Glutamatergic neuron (in vitro differentiated cells): ENCODE data around the gene FRAS1. TPM values are rescaled to one million over a fixed set of nuclear protein-coding genes. Genes with fewer than 3 reads are reported as not detected.

ENCODE experiments used
- DNase-seq: peaks from one replicate; pipeline ENCODE4 v3.0.0; 2022
- H3K27ac Mint-ChIP-seq: one replicate; pipeline ENCODE4 v1.8.0; 2020; ENCODE audit warnings: mild to moderate bottlenecking, mixed read lengths, inconsistent platforms; ENCODE audit not compliant: unreplicated experiment
- H3K27me3 Mint-ChIP-seq: one replicate; pipeline ENCODE4 v1.8.0; 2020; ENCODE audit warnings: mild to moderate bottlenecking, moderate library complexity, mixed read lengths, inconsistent platforms; ENCODE audit not compliant: unreplicated experiment
- H3K36me3 Mint-ChIP-seq: one replicate; pipeline ENCODE4 v1.8.0; 2020; ENCODE audit warnings: mild to moderate bottlenecking, mixed read lengths, inconsistent platforms; ENCODE audit not compliant: unreplicated experiment
- H3K4me1 Mint-ChIP-seq: one replicate; pipeline ENCODE4 v1.8.0; 2020; ENCODE audit warnings: mild to moderate bottlenecking, low read depth, mixed read lengths, inconsistent platforms; ENCODE audit not compliant: unreplicated experiment
- H3K4me3 Mint-ChIP-seq: one replicate; pipeline ENCODE4 v1.8.0; 2020; ENCODE audit warnings: mild to moderate bottlenecking, mixed read lengths, inconsistent platforms; ENCODE audit not compliant: unreplicated experiment
- H3K9me3 Mint-ChIP-seq: one replicate; pipeline ENCODE4 v1.8.0; 2020; ENCODE audit warnings: mild to moderate bottlenecking, moderate library complexity, mixed read lengths, inconsistent platforms; ENCODE audit not compliant: unreplicated experiment
- CTCF ChIP-seq: fragments of 200-600 bp; sonication (generic); IDR thresholded peaks from one replicate; pipeline ENCODE4 v1.5.0; 2021; ENCODE audit not compliant: partially characterized antibody, unreplicated experiment
- total RNA-seq: library from RNA; stranded (reverse); fragmentation: NEBNext Ultra II Directional; extraction: Animal tissue kit (Norgen Biotek cat#: 25700); gene quantifications from one replicate; pipeline ENCODE4 v1.2.1, GENCODE V29; 2021; ENCODE audit not compliant: unreplicated experiment

FRAS1 gene
- total RNA-seq, 1 donor from 2014 or later, result 18.7 TPM

GRCh38 chr4:78070731-78071282, 13.7 kb downstream of the FRAS1 start:
- peaks cover 2% of the 10 kb centered on the region for H3K27me3 Mint-ChIP-seq
- no peak for DNase-seq
- H3K9me3 Mint-ChIP-seq, result peaks cover 2% of the 10 kb centered on the region
- no peak overlapping the region for H3K27ac Mint-ChIP-seq
- peaks cover 11% of the 10 kb centered on the region for H3K4me1 Mint-ChIP-seq
- no peak overlapping the region for H3K4me3 Mint-ChIP-seq
- no peaks in the 10 kb centered on the region for H3K36me3 Mint-ChIP-seq
- no peak for TF ChIP-seq CTCF

DNA sequence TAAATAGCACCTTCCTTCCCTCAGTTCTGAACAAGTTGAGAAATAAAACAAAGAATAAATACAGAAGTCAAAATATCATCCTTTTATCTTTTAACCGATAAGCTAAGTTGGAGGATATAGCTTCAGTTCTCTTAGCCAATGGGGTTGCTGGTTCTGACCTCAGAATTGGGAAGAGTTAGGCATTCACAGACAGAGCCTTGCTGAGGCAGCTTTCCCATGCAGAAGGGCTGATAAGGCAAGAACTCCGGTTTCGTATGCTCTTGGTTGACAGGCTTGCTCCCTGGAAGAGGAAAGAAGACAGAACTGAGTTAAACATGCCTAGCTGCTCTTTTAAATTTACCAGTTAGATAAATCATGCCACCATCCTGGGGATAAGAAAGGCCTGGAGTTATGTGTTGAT, 17.6 kb downstream of the FRAS1 start:
- no peak for DNase-seq
- H3K36me3 Mint-ChIP-seq, result no peaks in the 10 kb centered on the region
- peaks cover 21% of the 10 kb centered on the region for H3K4me1 Mint-ChIP-seq
- H3K27me3 Mint-ChIP-seq, result peaks cover 5% of the 10 kb centered on the region
- no peak overlapping the region for H3K27ac Mint-ChIP-seq
- peaks cover 4% of the 10 kb centered on the region for H3K9me3 Mint-ChIP-seq
- no peak overlapping the region for H3K4me3 Mint-ChIP-seq
- no peak for TF ChIP-seq CTCF

- DNase-seq, result no peak
- peaks cover 10% of the 10 kb centered on the region for H3K27me3 Mint-ChIP-seq
- no peak for TF ChIP-seq CTCF
- peaks cover 7% of the 10 kb centered on the region for H3K9me3 Mint-ChIP-seq
- no peak overlapping the region for H3K27ac Mint-ChIP-seq
- H3K4me3 Mint-ChIP-seq, result no peak overlapping the region
- H3K4me1 Mint-ChIP-seq, result peaks cover 29% of the 10 kb centered on the region
- H3K36me3 Mint-ChIP-seq, result no peaks in the 10 kb centered on the region
Observed at GRCh38 chr4:78075986-78076385, 18.9 kb downstream of the FRAS1 start.

DNA sequence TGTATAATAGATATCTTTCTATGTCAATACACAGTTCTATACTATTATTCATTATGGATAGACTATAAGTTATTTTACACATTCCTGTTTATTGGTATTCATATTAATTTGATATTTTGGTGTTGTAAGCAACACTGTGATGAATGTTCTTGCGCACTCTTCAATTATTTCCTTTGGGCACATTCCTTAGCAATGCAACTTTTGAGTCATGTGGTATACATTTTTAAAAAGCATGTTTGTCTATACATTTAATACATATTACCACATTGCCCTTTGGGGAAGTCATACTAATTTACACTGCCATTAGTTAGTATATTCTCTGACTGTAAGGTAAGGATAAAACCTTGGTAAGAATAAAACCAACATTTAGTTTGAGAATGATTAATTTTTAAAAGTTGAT, 21.0 kb downstream of the FRAS1 start:
- peaks cover 10% of the 10 kb centered on the region for H3K27me3 Mint-ChIP-seq
- no peak overlapping the region for H3K27ac Mint-ChIP-seq
- no peaks in the 10 kb centered on the region for H3K36me3 Mint-ChIP-seq
- H3K4me3 Mint-ChIP-seq, result no peak overlapping the region
- DNase-seq, result no peak
- peaks cover 7% of the 10 kb centered on the region for H3K9me3 Mint-ChIP-seq
- H3K4me1 Mint-ChIP-seq, result peaks cover 32% of the 10 kb centered on the region
- TF ChIP-seq CTCF, result no peak

DNA sequence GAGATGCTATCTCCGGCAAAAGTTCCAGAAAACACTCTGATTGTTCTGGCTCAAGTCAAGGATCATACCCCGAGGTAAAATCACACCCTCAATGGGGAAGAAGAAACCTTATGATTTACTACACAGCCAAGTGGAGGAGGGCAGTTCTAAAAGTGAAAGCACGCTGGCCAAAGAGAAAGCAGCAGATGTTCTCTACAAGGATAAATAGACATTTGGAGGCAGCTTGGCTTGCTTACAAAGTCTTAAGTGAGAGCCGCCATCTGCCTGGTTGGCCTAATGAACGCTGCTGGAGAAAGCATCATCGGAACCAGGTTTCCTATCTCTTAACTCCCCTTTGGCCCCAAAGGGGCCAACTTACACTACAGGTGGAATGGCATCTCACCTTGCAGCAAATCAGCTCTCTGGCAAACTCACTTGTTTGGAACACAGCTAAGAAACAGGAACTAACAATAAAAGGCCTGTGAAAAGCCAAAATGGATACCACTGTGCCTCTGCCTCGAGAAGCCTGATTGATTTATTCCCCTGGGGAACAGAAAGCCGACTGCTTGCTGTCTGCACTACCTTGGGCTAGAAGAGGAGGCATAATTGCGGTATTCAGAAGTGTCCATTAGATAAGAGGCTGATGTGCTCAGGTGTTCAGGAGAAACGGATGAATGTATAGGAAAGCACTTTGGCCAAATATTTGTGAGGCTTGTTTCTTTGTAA, 22.8 kb downstream of the FRAS1 start:
- DNase-seq, result peak; percentile 47
- Mint-ChIP-seq H3K4me3 (peak overlapping the region; percentile 78), H3K27me3 (peaks cover 10% of the 10 kb centered on the region), H3K9me3 (peaks cover 7% of the 10 kb centered on the region), H3K4me1 (peaks cover 29% of the 10 kb centered on the region), H3K36me3 (no peaks in the 10 kb centered on the region), H3K27ac (peak overlapping the region; percentile 93)
- no peak for TF ChIP-seq CTCF
